Subcutaneous adipose tissue (tissue), 4 donors: ENCODE results near the gene DAB2IP. TPM values are rescaled to one million over a fixed set of nuclear protein-coding genes. Genes with fewer than 3 reads are reported as not detected.

ENCODE experiments used
- total RNA-seq, 4 donors: library from RNA; depleted of rRNA; stranded (reverse); fragments of >200 nt; gene quantifications; one replicate each; pipeline ENCODE4 v1.1.0, GENCODE V29; 2016
- TF ChIP-seq, protein P1 (sequence below): fragments of 450-650 bp; IDR thresholded peaks from one replicate; pipeline ENCODE4 v1.5.1; 2016; ENCODE audit warnings: low read depth, mild to moderate bottlenecking, control low read depth, antibody characterized with exemption, moderate library complexity

DAB2IP gene
- total RNA-seq, 4 donors from 2014 or later = 6.3 to 57.5 (median 32.8) TPM

DNA sequence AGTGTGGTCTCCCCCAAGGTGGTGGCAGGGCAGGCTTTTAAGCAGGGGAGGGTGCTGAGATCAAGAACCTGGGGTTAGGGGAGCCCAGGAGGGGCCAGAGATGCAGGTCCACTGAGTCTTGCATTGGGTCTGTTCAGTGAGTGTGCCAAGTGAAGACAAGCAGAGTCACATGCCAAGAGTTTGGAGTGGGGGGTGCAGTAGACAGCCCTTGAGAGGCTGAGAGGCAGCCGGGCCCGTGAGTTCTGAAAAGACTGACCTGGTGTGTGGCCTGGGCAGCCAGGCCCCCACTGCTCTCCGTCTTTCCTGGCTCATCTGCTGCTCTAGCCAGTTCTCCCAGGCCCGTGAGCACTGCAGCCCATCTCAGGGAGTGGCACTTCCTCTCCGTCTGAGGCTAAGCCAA lies 120.0 kb downstream of the DAB2IP start:
- TF ChIP-seq, protein P1, sequence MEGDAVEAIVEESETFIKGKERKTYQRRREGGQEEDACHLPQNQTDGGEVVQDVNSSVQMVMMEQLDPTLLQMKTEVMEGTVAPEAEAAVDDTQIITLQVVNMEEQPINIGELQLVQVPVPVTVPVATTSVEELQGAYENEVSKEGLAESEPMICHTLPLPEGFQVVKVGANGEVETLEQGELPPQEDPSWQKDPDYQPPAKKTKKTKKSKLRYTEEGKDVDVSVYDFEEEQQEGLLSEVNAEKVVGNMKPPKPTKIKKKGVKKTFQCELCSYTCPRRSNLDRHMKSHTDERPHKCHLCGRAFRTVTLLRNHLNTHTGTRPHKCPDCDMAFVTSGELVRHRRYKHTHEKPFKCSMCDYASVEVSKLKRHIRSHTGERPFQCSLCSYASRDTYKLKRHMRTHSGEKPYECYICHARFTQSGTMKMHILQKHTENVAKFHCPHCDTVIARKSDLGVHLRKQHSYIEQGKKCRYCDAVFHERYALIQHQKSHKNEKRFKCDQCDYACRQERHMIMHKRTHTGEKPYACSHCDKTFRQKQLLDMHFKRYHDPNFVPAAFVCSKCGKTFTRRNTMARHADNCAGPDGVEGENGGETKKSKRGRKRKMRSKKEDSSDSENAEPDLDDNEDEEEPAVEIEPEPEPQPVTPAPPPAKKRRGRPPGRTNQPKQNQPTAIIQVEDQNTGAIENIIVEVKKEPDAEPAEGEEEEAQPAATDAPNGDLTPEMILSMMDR = no peak

DNA sequence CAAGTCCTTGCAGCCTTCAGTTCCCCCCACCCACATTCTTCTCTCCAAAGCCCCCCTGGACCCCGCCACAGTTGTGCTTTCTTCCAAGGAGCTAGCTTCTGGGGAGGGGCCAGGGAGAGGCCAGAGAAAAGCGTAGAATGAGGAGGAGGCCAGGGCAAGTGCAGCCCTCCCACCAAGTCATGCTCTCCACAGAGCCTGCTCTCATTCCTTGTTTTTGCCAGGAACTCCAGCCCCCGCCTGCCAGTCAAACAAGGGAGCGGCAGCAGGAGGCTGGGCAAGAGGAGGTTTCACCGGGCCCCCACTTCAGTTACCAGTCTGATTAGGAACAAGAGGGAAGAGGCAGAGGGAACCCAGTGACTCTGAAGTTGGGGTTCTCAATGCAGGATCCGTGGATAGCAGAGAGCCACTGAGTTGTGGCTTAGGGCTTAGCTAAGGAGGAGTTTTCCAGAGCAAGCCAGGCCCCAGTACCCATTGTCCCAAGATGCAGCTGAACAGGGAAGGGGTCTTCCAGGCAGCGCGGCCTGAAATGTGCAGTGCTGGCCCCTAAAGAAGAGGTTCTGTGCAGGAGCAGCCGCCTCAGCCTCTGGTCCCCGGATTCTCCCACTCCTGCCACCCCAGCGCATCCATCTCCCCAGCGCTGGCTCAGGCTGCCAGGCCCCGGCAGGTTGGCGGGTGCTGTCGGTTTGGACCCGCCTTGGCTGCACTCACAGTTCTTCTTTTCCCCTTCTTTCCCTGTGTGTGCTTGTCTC lies 120.6 kb downstream of the DAB2IP start:
- TF ChIP-seq, protein P1 = no peak

DNA sequence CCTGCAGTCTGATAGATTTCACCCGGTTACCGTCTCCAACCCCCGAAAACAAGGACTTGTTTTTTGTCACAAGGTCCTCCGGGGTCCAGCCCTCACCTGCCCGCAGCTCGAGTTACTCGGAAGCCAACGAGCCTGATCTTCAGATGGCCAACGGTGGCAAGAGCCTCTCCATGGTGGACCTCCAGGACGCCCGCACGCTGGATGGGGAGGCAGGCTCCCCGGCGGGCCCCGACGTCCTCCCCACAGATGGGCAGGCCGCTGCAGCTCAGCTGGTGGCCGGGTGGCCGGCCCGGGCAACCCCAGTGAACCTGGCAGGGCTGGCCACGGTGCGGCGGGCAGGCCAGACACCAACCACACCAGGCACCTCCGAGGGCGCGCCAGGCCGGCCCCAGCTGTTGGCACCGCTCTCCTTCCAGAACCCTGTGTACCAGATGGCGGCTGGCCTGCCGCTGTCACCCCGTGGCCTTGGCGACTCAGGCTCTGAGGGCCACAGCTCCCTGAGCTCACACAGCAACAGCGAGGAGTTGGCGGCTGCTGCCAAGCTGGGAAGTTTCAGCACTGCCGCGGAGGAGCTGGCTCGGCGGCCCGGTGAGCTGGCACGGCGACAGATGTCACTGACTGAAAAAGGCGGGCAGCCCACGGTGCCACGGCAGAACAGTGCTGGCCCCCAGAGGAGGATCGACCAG lies 121.3 kb downstream of the DAB2IP start:
- TF ChIP-seq, protein P1 = no peak

DNA sequence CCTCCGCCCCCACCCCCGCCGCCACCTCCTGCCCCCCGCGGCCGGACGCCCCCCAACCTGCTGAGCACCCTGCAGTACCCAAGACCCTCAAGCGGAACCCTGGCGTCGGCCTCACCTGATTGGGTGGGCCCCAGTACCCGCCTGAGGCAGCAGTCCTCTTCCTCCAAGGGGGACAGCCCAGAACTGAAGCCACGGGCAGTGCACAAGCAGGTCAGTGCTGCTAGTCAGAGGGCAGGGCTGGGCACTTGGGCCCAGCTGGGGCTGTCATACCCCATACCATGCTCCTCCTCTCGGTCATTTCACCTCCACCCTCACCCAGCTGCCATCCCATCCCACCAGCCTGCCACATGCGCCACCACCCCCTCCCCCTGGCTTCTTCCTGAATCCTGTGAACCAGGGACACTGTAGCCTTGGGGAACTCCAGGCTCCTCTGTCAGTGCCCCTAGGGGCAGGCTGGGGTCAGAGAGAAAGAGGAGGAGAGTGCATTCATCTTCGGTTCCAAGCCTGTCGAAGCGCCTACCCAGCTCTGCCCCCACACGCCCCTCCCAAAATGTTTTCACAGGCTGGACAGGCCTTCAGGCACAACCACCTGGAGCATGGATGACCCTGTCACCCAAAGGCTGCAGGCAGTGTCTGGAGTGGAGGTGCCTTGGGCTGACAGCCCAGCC lies 122.0 kb downstream of the DAB2IP start:
- TF ChIP-seq, protein P1 = no peak

DNA sequence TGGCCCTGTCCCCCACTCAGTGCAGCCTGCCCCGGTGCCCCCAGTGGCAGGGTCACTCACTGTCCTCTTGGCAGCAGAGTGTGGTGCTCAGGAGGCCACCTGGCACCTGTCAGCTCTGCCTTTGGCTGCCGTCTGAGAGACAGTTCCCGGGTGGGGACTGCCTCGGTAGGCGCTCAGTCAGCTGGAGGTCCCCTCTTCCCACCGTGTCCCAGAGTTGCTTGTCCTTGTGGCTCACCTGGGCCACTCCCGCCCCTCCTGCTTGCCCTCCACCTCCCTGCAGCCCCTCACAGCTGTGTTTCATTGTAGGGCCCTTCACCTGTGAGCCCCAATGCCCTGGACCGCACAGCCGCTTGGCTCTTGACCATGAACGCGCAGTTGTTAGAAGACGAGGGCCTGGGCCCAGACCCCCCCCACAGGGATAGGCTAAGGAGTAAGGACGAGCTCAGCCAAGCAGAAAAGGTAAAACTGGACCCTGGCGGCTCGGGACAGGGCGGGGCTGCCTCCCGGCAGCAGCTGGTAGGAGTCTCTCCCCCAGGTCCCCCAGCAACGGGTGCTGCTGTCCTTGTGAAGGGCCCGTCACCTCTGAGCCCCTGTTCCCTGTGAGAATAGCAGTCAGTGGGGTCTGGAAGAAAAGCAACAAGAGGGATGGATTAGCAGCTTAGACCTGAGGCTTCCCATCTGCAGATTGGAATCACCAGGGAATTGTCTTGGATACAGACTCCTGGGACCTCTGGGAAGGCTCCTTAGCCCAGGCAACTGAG lies 122.7 kb downstream of the DAB2IP start:
- TF ChIP-seq, protein P1 = no peak

DNA sequence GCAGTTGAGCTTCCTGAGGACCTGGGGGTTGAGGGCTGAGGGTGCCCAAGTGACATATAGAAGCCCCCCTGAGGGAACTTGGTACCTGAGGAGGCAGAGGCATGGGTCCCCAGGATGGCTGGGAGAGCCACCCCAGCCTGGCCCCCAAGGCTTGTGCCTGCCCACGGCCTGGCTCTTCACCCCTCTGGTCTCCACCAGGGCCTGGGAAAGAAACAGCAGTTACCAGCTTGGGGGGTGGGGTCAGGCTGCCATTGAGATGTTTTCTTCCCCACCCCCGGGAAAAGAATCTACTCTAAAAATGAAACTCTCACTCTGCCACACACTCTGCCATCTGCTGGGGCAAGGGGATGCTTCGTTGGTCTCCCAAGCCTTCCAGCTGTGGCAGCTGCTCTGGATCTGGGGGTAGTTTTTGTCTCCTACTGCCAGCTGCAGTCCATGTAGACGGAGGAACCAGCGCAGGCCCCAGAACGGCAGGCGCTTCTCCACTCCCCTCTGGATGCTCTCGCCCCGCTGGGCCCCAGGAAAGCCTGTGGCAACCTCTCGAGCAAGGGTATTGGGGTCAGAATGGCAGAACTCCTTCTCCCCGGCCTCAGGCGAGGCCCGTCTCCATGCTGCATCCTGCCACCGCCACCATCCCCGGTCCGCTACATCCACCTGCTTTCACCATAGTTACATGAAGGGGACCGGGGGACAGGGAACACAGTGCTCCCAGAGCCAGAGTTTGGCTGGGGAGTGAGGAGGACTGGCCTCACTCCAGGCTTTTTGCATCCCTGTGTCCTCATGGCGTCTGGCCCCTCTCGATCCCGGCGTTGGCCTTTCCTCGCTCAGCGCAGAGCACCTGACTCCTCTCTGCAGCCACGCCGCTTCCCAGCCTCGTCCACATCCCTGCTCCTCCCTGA lies 123.5 kb downstream of the DAB2IP start:
- TF ChIP-seq, protein P1 = no peak
